HT-29 (cell line): Measurements from ENCODE around the gene RXYLT1. TPM values are rescaled to one million over a fixed set of nuclear protein-coding genes. Genes with fewer than 3 reads are reported as not detected.

Experiments
- DNase-seq: peaks from one replicate; pipeline ENCODE4 v3.0.0-alpha.2; 2015; ENCODE audit warnings: low spot score
- small RNA-seq: library from RNA; depleted of rRNA; stranded (forward); fragments of <200 nt; gene quantifications from one replicate; pipeline ENCODE3, GENCODE V24; 2014
- total RNA-seq: library from RNA; depleted of rRNA; stranded (reverse); fragments of >200 nt; shearing (Covaris generic); gene quantifications from 2 replicates; pipeline ENCODE4 v1.2.3, GENCODE V29; 2014; rRNA removed

Gene RXYLT1
- total RNA-seq, 1 experiment from 2014 or later: 7.8 TPM

GRCh38 chr12:63843254-63843720 is 63.6 kb downstream of the RXYLT1 start:
- no peak for DNase-seq

GRCh38 chr12:63843721-63844390 is 64.1 kb downstream of the RXYLT1 start:
- peak; percentile 93 for DNase-seq

- DNase-seq: peak; percentile 66
Measured at GRCh38 chr12:63844391-63845341, 65.0 kb downstream of the RXYLT1 start, which contains the start of gene SRGAP1. Gene SRGAP1, plus strand, starts transcription at chr12:63844700. Its CDS starts 117 bp downstream, at chr12:63844817.

- peak; percentile 85 for DNase-seq
Measured at GRCh38 chr12:63845726-63846125, 66.0 kb downstream of the RXYLT1 start.

- DNase-seq: peak; percentile 57
Measured at GRCh38 chr12:63846238-63846967, 66.7 kb downstream of the RXYLT1 start.

GRCh38 chr12:63848450-63848849 is 68.7 kb downstream of the RXYLT1 start:
- no peak for DNase-seq

- no peak for DNase-seq
Measured at GRCh38 chr12:63849106-63849620, 69.5 kb downstream of the RXYLT1 start.

GRCh38 chr12:63849641-63850040 is 69.9 kb downstream of the RXYLT1 start:
- DNase-seq: no peak

GRCh38 chr12:63853978-63854377 is 74.3 kb downstream of the RXYLT1 start:
- no peak for DNase-seq

- DNase-seq: no peak
Measured at GRCh38 chr12:63855299-63855698, 75.6 kb downstream of the RXYLT1 start.

GRCh38 chr12:63857771-63858670 is 78.3 kb downstream of the RXYLT1 start:
- no peak for DNase-seq

Small RNA genes within 50 kb of the gene (small RNA-seq; reads per million reads assigned to genes)
- gene AC084357.1: not detected

Other genes starting within 250 kb of the RXYLT1 start
- gene DPY19L2, start 111.4 kb upstream of the RXYLT1 start, total RNA-seq: not detected in 2 replicates
- gene SRGAP1, start 64.8 kb downstream of the RXYLT1 start, total RNA-seq: 1.0 and 1.6 TPM in 2 replicates